CD4-positive, alpha-beta T cell (primary cell): ENCODE data around the gene RANBP3. TPM values are rescaled to one million over a fixed set of nuclear protein-coding genes. Genes with fewer than 3 reads are reported as not detected.

Experiments used
- ATAC-seq: fragments of 200-7000 bp; cut with Tn5 transposase; one replicate; pipeline ENCODE4 v1.10.0; 2022; ENCODE audit warnings: mild to moderate bottlenecking; ENCODE audit not compliant: poor library complexity
- CTCF ChIA-PET: fragments of 350-600 bp; sonication (Branson Sonifier 250); formaldehyde crosslinking; loops from one replicate; lab custom pipeline; 2021; ENCODE audit warnings: antibody characterized with exemption, inconsistent platforms; lab: Charles Lee
- POLR2A ChIA-PET: fragments of 350-600 bp; sonication (Branson Sonifier 250); formaldehyde crosslinking; loops from one replicate; lab custom pipeline; 2021; ENCODE audit warnings: antibody characterized with exemption, inconsistent platforms; lab: Charles Lee
- DNase-seq, 14 experiments: peaks; one replicate each; pipeline ENCODE4 v3.0.0-alpha.2; 2013 to 2020; ENCODE audit warnings: mixed read lengths in 2 of 14
- H3K27ac ChIP-seq, 2 donors: one replicate each; pipeline versions ENCODE4 v1.5.1 to v1.7.0; 2013; ENCODE audit warnings: low read length in 2 of 2, low read depth in 1 of 2, mild to moderate bottlenecking in 1 of 2
- H3K27me3 ChIP-seq, 2 experiments: 1 replicate in 1 of 2; 2 replicates in 1 of 2; pipeline versions ENCODE4 v1.6.1 to v1.7.0; 2013; ENCODE audit warnings: low read length in 2 of 2, control low read depth in 1 of 2, mild to moderate bottlenecking in 1 of 2, moderate library complexity in 1 of 2; ENCODE audit not compliant: insufficient read depth in 2 of 2, control insufficient read depth in 1 of 2
- H3K36me3 ChIP-seq: one replicate; pipeline ENCODE4 v1.6.1; 2013; ENCODE audit warnings: low read length, control low read depth; ENCODE audit not compliant: insufficient read depth
- H3K4me1 ChIP-seq: one replicate; pipeline ENCODE4 v1.6.1; 2013; ENCODE audit warnings: low read length, control low read depth; ENCODE audit not compliant: insufficient read depth
- H3K4me3 ChIP-seq: one replicate; pipeline ENCODE4 v1.5.1; 2013; ENCODE audit warnings: mild to moderate bottlenecking, low read length, moderate library complexity
- H3K9me3 ChIP-seq, 2 experiments: 1 replicate in 1 of 2; 2 replicates in 1 of 2; pipeline versions ENCODE4 v1.6.1 to v1.7.0; 2013; ENCODE audit warnings: low read length in 2 of 2, mild to moderate bottlenecking in 2 of 2, control low read depth in 1 of 2, moderate library complexity in 1 of 2; ENCODE audit not compliant: control insufficient read depth in 1 of 2, insufficient read depth in 1 of 2
- H3K27ac Mint-ChIP-seq: one replicate; pipeline ENCODE4 v1.8.0; 2020; ENCODE audit warnings: mixed read lengths
- H3K27me3 Mint-ChIP-seq: one replicate; pipeline ENCODE4 v1.8.0; 2021; ENCODE audit warnings: mixed read lengths
- H3K36me3 Mint-ChIP-seq: one replicate; pipeline ENCODE4 v1.8.0; 2021; ENCODE audit warnings: low read depth, mixed read lengths
- H3K4me1 Mint-ChIP-seq: one replicate; pipeline ENCODE4 v1.8.0; 2021; ENCODE audit warnings: low read depth, mixed read lengths
- H3K4me3 Mint-ChIP-seq: one replicate; pipeline ENCODE4 v1.8.0; 2020; ENCODE audit warnings: mild to moderate bottlenecking, mixed read lengths
- H3K9me3 Mint-ChIP-seq: one replicate; pipeline ENCODE4 v1.8.0; 2020; ENCODE audit warnings: mixed read lengths
- CTCF ChIP-seq: fragments of 200-600 bp; IDR thresholded peaks from one replicate; pipeline ENCODE4 v1.8.0; 2022; ENCODE audit warnings: antibody characterized with exemption, mild to moderate bottlenecking
- intact Hi-C, 2 experiments: fragments of 100-400 bp; cut with DNase I in 1 of 2; cut with micrococcal nuclease in 1 of 2; formaldehyde crosslinking; loops; one replicate each; pipeline versions ENCODE4 v1.15.1 to v1.9.0; 2023 to 2025; cut with DNase I, micrococcal nuclease
- total RNA-seq, 174 experiments: library from RNA in 2 of 174; stranded (reverse) in 2 of 174; gene quantifications; one replicate each; pipeline ENCODE4 v1.2.3 and lab custom pipeline; 2021 to 2026

RANBP3 gene
- total RNA-seq, 2 experiments from 2014 or later = 82.7 to 88.7 TPM

- ChIA-PET CTCF (no interaction called here), POLR2A (no interaction called here)
- Histone ChIP-seq H3K9me3 (peaks cover 0 to 13% of the 10 kb centered on the region in 2 experiments), H3K4me3 (no peak overlapping the region), H3K36me3 (no peaks in the 10 kb centered on the region), H3K4me1 (no peaks in the 10 kb centered on the region), H3K27me3 (no peaks in the 10 kb centered on the region), H3K27ac (no peak overlapping the region)
- no peak overlapping the region for H3K27ac Mint-ChIP-seq
- no peak for TF ChIP-seq CTCF
- no peaks in the 10 kb centered on the region for H3K27me3 Mint-ChIP-seq
- no peaks in the 10 kb centered on the region for H3K36me3 Mint-ChIP-seq
- no peak for ATAC-seq
- DNase-seq = peak in 1 of 14 experiments; percentile 4
- no peaks in the 10 kb centered on the region for H3K9me3 Mint-ChIP-seq
- intact Hi-C loops = no loop called here
- no peak overlapping the region for H3K4me3 Mint-ChIP-seq
- no peaks in the 10 kb centered on the region for H3K4me1 Mint-ChIP-seq
Observed at GRCh38 chr19:5997371-5997770, 19.4 kb upstream of the RANBP3 start.

- CTCF ChIA-PET = no interaction called here
- no peak for ATAC-seq
- Histone ChIP-seq H3K9me3 (peaks cover 0 to 13% of the 10 kb centered on the region in 2 experiments), H3K4me3 (no peak overlapping the region), H3K4me1 (no peaks in the 10 kb centered on the region), H3K27ac (no peak overlapping the region), H3K27me3 (no peaks in the 10 kb centered on the region), H3K36me3 (no peaks in the 10 kb centered on the region)
- no peak for TF ChIP-seq CTCF
- DNase-seq = peak in 1 of 14 experiments; percentile 9
- intact Hi-C loops = no loop called here
- POLR2A ChIA-PET = no interaction called here
- Mint-ChIP-seq H3K27ac (no peak overlapping the region), H3K36me3 (no peaks in the 10 kb centered on the region), H3K9me3 (no peaks in the 10 kb centered on the region), H3K4me1 (no peaks in the 10 kb centered on the region), H3K4me3 (no peak overlapping the region), H3K27me3 (no peaks in the 10 kb centered on the region)
Observed at GRCh38 chr19:5996623-5997320, 18.8 kb upstream of the RANBP3 start.

GRCh38 chr19:5996102-5996501 is 18.2 kb upstream of the RANBP3 start:
- H3K36me3 ChIP-seq = no peaks in the 10 kb centered on the region
- H3K27ac Mint-ChIP-seq = no peak overlapping the region
- ATAC-seq = no peak
- H3K9me3 Mint-ChIP-seq = no peaks in the 10 kb centered on the region
- H3K4me1 ChIP-seq = no peaks in the 10 kb centered on the region
- H3K4me3 ChIP-seq = no peak overlapping the region
- H3K27ac ChIP-seq = no peak overlapping the region
- DNase-seq = peak in 1 of 14 experiments; percentile 4
- intact Hi-C loops = no loop called here
- POLR2A ChIA-PET = no interaction called here
- no peak overlapping the region for H3K4me3 Mint-ChIP-seq
- H3K4me1 Mint-ChIP-seq = no peaks in the 10 kb centered on the region
- CTCF ChIA-PET = no interaction called here
- H3K9me3 ChIP-seq = peaks cover 0 to 13% of the 10 kb centered on the region in 2 experiments
- H3K27me3 Mint-ChIP-seq = no peaks in the 10 kb centered on the region
- H3K27me3 ChIP-seq = no peaks in the 10 kb centered on the region
- H3K36me3 Mint-ChIP-seq = no peaks in the 10 kb centered on the region
- TF ChIP-seq CTCF = no peak
